IPS-18a (cell line): ENCODE measurements around the gene GRID1.

Source experiments
- H3K27ac ChIP-seq: one replicate; pipeline ENCODE4 v1.5.1; 2013; ENCODE audit warnings: low read length
- H3K27me3 ChIP-seq: one replicate; pipeline ENCODE4 v1.6.1; 2013; ENCODE audit warnings: mild to moderate bottlenecking, low read length; ENCODE audit not compliant: control insufficient read depth, insufficient read depth
- H3K36me3 ChIP-seq: one replicate; pipeline ENCODE4 v1.6.1; 2013; ENCODE audit warnings: low read depth, low read length; ENCODE audit not compliant: control insufficient read depth
- H3K4me1 ChIP-seq: one replicate; pipeline ENCODE4 v1.6.1; 2013; ENCODE audit warnings: low read depth, low read length; ENCODE audit not compliant: control insufficient read depth
- H3K4me3 ChIP-seq: one replicate; pipeline ENCODE4 v1.5.1; 2013; ENCODE audit warnings: low read length
- H3K9ac ChIP-seq: one replicate; pipeline ENCODE4 v1.6.1; 2013; ENCODE audit warnings: mild to moderate bottlenecking, low read length, moderate library complexity
- H3K9me3 ChIP-seq: one replicate; pipeline ENCODE4 v1.6.1; 2013; ENCODE audit warnings: low read depth, low read length; ENCODE audit not compliant: control insufficient read depth

The GRID1 gene

DNA sequence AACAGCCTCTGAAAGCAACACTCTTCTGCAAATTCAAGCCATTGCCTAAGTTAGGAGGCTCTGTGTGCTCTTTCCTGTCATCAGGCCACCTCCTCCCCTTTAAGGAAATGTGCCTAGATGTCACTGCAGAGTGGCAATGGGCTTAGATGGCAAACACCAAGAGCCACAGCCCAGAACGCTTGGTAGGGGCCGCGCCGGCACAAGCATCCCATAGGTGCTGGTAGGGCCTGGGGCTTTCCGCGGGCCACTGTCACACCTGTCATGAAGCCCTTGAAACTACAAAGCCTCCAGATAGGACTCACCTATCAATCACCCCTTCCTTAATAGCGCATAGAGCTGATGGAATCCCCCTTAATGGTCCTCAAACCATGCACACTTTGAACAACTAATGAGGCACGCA is 299.9 kb downstream of the GRID1 start:
- Histone ChIP-seq H3K4me1 (no peaks in the 10 kb centered on the region), H3K36me3 (no peaks in the 10 kb centered on the region), H3K9ac (no peak overlapping the region), H3K9me3 (no peaks in the 10 kb centered on the region), H3K27me3 (no peaks in the 10 kb centered on the region), H3K4me3 (no peak overlapping the region), H3K27ac (no peak overlapping the region)

DNA sequence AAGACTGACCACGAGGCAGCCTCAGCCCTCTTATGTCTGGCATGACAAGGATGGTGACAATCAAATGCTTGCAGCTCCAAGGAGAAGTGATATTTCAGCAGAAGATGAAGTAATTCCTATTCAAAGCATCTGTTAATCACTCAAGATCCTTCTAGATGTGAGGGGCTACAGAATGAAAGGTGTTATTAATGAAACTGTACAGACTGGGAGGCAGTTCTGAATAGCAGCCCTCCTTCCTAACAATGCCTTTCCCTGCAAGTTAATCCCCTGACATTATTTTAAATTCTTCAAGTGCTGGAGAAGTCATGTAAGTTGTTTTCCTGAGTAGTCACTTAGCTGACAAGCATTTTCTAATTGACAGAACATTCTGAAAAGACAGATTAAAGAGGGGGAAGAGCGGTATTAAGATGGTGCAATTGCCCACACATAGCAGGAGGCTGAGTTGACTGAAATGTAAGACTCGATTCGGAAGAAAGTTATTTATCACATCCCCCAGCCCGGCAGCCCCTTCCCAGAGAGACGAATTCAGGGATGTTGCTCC is 300.8 kb downstream of the GRID1 start:
- Histone ChIP-seq H3K27ac (no peak overlapping the region), H3K9me3 (no peaks in the 10 kb centered on the region), H3K27me3 (no peaks in the 10 kb centered on the region), H3K36me3 (no peaks in the 10 kb centered on the region), H3K4me1 (no peaks in the 10 kb centered on the region), H3K4me3 (no peak overlapping the region), H3K9ac (no peak overlapping the region)

DNA sequence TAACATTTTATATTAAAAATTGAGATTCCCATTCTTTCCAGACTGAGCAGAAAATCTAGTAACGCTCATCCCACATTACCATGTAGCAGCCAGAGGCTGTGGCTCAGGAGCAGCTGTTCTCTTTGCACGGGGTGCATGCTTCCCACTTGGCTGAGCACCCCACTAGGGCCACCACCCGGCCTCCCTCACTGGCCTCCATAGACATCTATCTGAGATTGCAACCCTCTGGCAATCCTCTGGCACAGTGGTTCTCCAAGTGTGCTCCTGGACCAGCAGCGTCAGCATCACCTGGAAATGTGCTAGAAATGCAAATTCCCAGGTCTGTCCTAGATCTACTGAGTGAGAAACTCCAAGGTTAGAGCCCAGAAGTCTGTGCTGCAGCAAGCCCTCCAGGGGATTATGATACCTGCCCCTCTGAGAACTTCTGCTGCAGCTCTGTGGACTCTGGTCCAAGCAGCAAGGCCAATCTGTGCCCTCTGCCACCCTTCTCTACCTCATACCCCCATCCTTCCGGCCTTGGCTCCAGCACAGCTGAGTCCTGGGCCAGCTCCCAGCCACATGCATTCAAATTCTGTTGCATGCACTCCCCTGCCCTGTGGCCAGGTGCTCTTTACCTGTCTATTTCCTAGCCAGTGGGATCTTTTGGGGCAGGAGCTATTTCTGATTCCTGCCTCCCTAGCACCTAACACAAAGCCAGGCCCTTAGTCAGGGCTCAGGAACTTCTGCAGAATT is 301.5 kb downstream of the GRID1 start:
- H3K9me3 ChIP-seq, result no peaks in the 10 kb centered on the region
- no peaks in the 10 kb centered on the region for H3K4me1 ChIP-seq
- H3K9ac ChIP-seq, result no peak overlapping the region
- H3K36me3 ChIP-seq, result no peaks in the 10 kb centered on the region
- no peak overlapping the region for H3K4me3 ChIP-seq
- H3K27ac ChIP-seq, result no peak overlapping the region
- H3K27me3 ChIP-seq, result no peaks in the 10 kb centered on the region

DNA sequence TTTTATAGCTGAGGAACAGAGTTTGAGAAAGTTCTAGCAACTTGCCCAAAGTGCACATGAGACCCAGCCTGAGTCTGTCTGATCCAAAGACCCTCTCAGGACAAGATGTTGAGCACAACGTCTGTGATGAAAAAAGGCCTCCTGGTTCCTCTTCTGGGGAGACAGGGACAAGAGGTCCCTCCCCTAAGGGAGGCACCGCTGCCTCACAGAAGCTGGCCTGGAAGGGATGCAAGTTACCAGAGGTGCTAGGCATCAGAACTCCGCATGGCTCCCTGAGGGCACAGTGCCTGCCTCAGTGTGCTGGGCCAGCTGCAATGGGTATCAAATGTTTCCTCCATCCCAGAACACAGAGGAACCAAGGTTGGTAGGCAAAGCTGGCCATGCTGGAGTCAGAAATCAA is 302.4 kb downstream of the GRID1 start:
- no peaks in the 10 kb centered on the region for H3K27me3 ChIP-seq
- H3K4me1 ChIP-seq, result no peaks in the 10 kb centered on the region

DNA sequence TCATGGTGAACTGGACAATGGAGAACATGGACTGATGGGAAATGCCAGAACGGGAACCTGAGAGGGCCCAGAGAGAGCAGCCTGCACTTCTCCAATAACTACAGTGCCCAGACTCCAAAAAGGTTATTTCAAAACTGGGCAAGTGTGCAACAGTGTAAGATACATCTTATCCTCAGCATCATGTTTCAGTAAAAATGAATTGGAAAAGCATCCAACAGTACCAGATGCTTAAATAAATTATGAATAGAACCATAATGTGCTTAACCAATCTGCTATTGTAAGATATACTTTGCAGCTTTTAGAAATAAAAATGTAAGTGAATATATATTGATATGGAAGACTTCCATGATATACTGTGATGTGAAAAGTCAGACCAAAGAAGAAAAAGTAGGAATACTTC is 303.3 kb downstream of the GRID1 start:
- H3K27me3 ChIP-seq, result no peaks in the 10 kb centered on the region
- no peaks in the 10 kb centered on the region for H3K36me3 ChIP-seq
- H3K4me3 ChIP-seq, result no peak overlapping the region
- H3K9me3 ChIP-seq, result no peaks in the 10 kb centered on the region
- H3K4me1 ChIP-seq, result no peaks in the 10 kb centered on the region
- H3K27ac ChIP-seq, result no peak overlapping the region
- H3K9ac ChIP-seq, result no peak overlapping the region

More for the DNA sequence above, 302.4 kb downstream of the GRID1 start:
- no peak overlapping the region for H3K4me3 ChIP-seq
- no peaks in the 10 kb centered on the region for H3K36me3 ChIP-seq
- H3K9ac ChIP-seq, result no peak overlapping the region
- H3K27ac ChIP-seq, result no peak overlapping the region
- H3K9me3 ChIP-seq, result no peaks in the 10 kb centered on the region

DNA sequence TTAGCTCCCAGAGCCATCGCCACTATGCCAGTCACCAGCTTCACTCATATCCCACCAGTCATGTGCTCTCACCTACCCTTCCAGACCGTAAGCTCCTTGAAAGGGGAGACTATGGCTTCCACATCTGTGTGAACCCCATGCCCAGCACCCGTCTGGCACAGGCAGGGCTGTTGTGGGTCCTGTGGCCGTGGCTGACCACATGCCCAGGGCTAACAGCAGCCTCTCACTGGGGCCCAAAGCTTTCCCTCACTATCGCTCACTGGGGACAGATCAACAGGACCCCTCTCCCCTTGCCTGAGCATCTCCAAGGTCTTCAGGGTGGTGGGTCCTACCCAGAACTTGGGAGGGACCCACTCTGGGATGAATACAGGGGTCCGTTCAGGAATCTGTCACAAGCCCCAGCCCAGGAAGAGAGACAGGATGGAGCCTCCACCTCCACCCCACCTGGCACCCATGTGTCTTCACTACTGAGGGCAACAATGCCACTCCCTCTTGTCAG is 303.9 kb downstream of the GRID1 start:
- H3K27me3 ChIP-seq, result no peaks in the 10 kb centered on the region
- no peaks in the 10 kb centered on the region for H3K9me3 ChIP-seq
- no peaks in the 10 kb centered on the region for H3K36me3 ChIP-seq
- H3K27ac ChIP-seq, result no peak overlapping the region
- no peak overlapping the region for H3K4me3 ChIP-seq
- H3K4me1 ChIP-seq, result no peaks in the 10 kb centered on the region
- H3K9ac ChIP-seq, result no peak overlapping the region

DNA sequence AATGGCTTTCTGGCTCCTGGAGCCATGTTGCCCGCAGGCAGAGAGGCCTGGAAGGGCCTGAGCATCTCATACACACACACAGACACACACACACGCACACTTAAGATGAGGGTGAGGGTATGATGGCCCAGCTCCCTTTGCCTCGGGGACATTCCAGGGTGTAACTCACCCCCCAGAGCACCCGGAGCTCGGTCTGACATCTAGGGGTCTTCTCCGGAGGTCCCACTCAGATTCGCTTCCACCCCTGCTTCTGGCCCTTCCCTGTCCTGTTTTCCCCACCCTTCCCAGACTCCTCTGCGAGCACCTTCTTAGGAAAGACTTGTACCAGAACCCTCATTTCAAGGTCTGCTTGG is 304.4 kb downstream of the GRID1 start:
- Histone ChIP-seq H3K4me1 (no peaks in the 10 kb centered on the region), H3K4me3 (no peak overlapping the region), H3K27me3 (no peaks in the 10 kb centered on the region), H3K36me3 (no peaks in the 10 kb centered on the region), H3K9me3 (no peaks in the 10 kb centered on the region), H3K9ac (no peak overlapping the region), H3K27ac (no peak overlapping the region)

DNA sequence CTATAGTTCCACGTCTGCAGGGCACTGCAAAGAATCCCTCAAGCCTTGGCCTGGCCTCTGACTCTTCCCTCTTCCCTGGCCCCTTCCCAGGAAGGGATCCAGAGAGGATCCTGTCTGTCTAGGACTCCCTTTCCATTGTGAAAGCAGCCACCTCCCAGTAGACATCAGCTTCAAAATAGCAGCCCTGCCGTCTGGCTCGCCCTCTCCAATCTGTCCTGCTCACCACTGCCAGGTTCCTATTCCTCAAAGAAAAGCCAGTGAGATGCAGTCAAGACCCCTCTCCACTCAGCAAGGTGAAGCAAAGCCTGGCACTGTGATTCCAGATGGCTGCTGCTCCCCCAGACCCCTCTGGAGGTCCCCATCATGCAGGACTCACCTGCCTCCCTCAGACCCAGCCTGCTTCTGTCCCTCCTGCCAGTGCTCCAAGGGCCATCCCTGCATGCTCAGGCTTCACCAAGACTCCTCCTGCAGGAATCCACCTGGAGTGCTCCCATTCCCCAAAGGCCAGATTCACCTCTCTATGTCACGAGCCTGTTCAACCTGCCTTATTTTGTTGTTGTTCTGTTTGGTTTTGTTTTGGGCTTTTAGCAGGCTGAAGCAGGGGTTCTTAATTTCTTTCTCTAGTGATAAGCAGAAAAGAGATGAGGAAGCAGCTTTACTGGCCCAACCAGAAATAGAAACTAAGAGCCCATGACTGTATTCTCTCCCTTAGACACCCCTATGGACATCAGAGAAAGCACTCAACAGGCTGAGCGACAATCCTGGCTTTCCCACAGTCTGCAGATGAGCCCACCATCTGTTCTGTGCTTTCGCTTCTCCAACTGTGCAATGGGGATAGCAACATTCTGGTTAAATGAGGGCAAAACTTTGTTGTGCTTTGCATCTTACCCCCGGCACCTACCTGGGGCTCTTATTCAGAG is 305.1 kb downstream of the GRID1 start:
- Histone ChIP-seq H3K36me3 (no peaks in the 10 kb centered on the region), H3K4me3 (no peak overlapping the region), H3K9ac (no peak overlapping the region), H3K9me3 (no peaks in the 10 kb centered on the region), H3K4me1 (no peaks in the 10 kb centered on the region), H3K27ac (no peak overlapping the region), H3K27me3 (no peaks in the 10 kb centered on the region)

DNA sequence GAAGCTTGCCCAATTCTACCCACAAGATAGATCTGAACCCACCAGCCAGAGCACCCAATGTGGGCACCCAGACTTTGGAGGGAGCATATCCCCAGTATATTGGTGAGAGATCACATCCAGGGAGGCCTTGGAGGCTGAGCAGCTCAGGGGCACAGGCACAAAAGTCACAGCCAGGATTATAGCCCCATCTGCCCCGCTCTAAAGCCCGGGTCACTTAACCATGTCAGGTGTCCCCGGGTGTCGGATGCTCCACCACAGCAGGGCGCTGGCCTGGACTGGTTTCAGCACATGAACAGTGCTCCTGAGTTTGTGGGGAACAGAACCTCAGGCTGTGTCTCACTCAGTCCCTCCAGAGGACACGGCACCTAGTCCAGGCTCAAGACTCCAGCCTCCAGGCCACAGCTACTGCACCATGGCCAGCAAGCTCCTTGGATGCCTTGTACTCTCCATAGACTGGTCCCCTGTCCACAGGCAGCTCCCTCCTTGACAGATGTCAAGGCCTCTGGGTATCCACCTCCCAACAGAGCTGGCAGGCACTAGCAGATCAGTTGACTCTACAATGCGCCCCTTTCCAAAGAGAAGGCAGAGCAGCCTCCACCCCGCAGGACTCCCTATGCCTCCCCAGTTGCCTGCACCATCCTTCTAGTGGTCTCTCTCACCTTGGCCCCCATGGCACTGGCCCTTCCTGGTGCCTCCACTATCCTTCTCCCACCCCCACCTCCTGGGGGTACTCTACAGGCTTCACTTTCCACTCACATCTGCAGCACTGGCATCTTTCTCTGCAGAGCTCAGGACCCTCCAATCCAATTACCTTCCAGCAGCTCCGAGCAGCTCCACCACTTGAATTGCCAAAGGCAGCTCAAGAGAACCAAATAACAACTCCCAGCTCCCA is 306.0 kb downstream of the GRID1 start:
- Histone ChIP-seq H3K36me3 (no peaks in the 10 kb centered on the region), H3K4me1 (no peaks in the 10 kb centered on the region), H3K9ac (no peak overlapping the region), H3K27ac (no peak overlapping the region), H3K4me3 (no peak overlapping the region), H3K9me3 (no peaks in the 10 kb centered on the region), H3K27me3 (no peaks in the 10 kb centered on the region)

DNA sequence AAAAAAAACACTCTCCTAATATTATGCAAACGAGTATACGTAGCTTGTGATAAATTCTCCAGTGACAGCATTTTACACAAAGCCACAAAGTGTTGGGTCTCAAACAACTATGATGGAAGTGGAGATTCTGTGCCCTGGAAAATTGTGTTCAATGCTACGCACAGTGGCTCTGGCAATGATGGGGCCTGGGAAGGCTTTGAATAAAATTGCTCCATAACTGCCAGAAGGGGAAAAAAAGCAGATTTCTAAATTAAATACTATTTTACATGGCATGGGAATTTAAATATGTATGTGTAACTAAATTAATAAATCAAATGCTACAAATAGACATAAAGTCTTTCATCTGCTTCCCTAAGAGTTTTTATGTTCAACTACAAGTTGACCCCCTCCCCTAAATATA is 306.7 kb downstream of the GRID1 start:
- H3K36me3 ChIP-seq, result no peaks in the 10 kb centered on the region
- no peak overlapping the region for H3K4me3 ChIP-seq
- no peaks in the 10 kb centered on the region for H3K27me3 ChIP-seq
- H3K9ac ChIP-seq, result no peak overlapping the region
- H3K27ac ChIP-seq, result no peak overlapping the region
- H3K4me1 ChIP-seq, result no peaks in the 10 kb centered on the region
- H3K9me3 ChIP-seq, result no peaks in the 10 kb centered on the region

DNA sequence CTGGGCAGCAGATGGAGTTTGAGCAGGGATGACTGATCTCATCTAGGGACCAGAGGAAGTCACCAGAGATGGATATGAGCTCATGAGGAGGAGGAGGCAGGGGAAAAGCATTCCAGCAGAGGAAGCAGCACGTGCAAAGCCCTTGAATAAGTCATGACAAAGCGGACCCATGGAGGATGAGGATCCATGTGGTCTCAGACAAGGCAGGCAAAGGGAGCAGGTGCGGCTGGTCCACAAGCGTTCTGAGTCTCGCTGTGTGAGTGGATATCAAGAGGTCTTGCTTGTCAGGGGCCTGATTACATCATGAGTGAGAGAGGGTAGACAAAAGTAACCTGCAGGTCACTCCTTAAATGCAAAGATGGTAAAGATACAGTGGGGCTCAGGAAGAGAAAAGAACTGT is 307.6 kb downstream of the GRID1 start:
- Histone ChIP-seq H3K4me1 (no peaks in the 10 kb centered on the region), H3K36me3 (no peaks in the 10 kb centered on the region), H3K9me3 (no peaks in the 10 kb centered on the region), H3K27ac (no peak overlapping the region), H3K9ac (no peak overlapping the region), H3K4me3 (no peak overlapping the region), H3K27me3 (no peaks in the 10 kb centered on the region)
